HTR-8/SVneo (cell line): ENCODE data around the gene LDAH.
A peak's percentile ranks its signal among the peaks of the same experiment; 100 is the strongest.

ENCODE experiments used
- DNase-seq: peaks from one replicate; pipeline ENCODE4 v3.0.0; 2011; ENCODE audit warnings: low spot score, mixed read lengths; ENCODE audit not compliant: insufficient read length
- FAIRE-seq: peaks from 2 replicates; lab custom pipeline; 2011; peaks lifted over from hg19 to GRCh38; lab: Jason Lieb, UNC

The LDAH gene

DNA sequence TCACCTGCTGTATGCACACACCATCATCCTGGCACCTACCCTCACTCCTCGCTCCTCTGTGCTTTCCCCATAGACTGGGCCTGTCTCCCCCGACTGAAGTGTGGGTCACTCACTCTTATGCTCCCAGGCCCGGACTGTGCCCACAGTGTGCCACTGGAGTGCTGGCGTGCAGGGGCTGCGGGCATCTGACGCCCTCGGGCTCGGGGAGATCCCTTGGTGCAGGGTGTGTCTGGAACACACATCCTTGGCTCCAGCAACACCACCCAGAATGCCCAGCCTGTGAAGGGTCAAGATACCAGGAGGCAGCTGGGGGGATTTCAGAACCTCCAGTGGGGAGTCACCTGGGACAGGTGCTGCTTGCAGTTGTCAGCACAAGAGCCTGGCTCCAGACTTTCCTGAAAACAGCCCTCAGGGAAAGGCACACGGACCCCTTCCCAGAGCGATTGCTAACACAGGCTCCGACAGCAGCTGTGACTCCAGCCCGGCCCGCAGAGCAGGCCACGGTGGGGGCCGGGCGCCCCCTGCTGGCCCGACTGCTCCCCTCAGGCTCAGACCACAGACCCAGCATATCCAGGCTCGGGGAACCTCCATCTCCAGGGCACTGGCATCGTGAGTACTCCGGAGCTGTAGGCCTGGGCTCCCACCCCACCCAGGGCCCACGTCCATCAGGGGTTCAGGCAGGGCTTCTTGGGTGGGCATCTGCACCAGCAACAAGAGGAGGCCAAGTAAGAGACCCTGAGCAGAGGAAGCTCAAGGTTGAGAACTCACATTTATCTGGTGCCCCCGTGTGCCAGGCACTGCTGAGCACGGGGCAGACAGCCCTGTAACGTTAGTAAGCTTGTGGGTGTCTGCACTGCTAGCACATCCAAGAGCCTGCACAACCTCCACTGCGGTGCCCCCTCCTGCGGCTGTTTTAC is 180.6 kb downstream of the LDAH start:
- FAIRE-seq: peak; percentile 97

DNA sequence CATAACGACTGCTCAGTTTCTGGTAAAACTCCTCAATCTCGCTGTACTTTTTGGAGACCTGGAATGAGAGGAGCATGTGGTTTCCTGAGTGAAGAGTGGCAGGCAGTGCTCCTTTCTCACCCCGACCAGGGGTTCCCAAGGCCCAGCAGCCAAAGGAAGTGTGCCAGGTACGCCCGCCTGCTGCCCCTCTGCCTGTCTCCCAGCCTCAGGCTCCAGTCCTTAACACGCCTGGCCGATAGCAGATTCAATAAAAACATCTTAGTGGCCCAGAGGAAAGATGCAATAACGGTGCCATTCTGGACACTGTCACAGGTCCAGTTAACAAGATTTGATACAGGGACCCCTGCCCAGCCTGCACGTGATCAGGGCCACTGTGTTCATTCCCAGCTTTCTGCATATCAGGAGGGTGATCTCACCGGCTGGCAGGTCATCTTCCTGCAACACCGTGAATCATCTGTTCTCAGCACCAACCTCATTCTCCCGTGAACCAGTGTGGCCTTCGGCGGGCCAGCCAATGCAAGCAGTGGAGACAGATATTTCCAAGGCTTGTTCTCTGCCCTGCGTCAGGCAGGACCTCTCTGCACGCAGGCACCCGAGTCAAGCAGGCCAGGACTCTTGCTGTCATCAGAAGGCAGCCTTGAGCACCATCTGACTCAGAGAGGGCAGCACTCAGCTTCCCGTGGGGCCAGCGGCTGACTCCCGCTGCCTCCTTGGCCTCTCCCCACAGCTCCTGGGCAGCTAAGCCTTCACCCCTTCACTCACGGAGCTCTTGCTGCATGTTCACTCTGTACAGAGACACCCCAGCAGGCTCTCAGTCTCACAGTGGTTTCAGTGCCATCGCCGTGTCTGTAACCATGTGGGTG is 181.5 kb downstream of the LDAH start:
- DNase-seq (no peak), FAIRE-seq (peak; percentile 26)

More for the DNA sequence above, 180.6 kb downstream of the LDAH start:
- peak; percentile 94 for DNase-seq

DNA sequence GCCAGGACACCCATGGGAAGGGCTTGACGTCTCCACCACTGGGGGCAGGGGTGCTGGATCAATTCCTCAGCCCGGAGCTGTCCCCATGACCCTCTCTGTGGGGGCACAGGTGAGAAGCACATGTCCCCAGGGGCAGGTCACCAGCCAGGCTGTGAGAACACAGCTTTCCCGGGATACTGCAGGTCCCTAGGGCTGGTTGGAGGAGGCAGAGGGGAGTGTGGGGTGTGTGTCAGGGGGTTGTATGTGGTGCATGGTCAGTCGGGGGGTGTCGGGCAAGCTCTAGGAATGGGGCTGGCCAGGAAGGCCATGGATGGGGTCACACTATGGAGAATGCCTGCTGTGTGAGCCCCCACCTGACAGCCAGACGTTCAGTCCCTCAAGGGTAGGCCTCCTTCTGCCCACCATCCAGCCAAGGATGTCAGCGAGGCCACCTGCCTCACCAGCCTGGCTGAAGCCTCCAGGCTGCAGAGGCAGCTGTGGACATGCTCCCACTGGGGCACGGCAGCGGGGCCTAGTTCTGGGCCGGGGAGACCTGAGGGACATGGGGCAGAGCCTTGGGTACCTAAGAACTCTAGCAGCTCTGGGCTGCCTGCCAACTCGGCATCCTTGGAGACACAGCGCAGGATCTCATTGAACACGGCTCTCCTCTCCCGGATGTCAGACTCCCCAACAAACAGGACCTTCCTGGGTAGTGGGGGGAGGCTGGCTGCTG is 182.3 kb downstream of the LDAH start:
- DNase-seq (no peak), FAIRE-seq (no peak)

DNA sequence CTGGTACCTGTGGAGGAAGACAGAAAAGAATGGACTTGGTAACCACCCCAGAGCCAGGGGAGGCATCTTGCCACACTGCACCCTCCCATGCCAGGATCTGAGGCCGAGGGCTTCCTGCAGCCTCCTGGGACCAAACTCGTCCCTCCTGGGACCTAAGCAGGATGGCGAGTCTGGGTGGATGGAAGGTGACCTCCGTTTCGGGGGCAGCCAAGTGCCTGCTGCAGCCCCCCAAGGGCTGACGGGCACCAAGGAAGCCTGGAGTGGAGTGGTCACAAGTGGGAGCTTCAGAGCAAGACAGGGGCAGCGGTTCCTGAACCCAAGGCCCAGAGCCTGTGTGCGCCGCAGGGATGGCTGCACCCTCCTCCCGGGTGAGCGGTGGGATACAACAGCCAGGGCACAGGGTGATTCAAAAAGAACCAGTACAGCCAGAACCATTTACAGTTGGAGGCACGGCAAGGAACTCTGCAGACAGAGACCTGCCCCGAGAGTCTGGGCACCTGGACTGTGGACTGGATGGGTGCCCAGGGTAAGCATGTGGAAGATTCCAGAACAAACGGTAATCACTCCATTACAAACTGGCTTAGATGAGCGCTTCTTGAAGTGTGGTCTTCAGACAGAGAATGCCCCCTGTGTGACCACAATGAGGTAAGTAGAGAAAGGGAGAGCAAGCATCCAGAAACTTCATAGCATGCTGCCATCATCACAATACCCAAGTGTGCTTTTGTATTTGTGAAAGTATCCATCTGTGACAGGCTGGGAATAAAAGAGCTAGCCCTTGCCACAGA is 184.1 kb downstream of the LDAH start:
- DNase-seq (no peak), FAIRE-seq (no peak)

DNA sequence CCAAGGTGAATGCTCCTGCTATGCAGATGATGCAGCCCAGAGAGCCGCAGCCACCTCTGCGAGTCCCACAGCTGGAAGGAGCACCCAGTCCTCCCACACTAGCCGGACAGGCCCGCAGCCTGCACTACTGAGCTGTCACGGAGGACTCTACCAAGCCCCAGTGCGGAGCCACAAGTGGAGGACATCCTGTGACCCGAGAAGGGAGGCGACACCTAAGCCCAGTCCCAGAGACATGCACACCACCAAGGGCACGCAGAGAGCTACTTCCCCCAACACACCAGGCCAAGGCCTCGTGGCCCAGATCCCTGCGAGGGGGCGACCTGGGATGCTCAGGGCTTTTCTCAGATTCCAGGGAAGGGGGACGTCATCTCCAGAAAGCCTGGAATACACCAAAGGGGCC is 184.9 kb downstream of the LDAH start:
- peak; percentile 49 for FAIRE-seq
- no peak for DNase-seq

DNA sequence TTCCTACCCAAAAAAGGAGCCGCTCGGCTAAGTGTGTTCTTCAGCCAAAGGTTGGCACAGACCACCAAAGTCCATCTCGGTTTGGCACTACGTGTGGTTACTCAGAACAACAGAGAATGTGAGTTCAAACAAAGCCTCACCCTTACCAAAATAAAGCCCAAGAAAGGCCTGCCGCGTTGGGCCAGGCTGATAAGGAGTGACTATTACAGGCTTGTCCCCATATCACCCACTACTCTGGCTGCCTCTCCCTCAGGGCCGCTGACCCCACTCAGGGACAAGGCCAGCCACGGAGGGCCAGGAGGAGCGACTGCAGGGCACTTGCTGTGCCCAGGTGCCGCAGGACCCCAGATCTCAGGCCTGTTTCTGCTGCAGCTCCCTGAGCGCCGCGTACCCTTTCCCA is 185.8 kb downstream of the LDAH start:
- DNase-seq: no peak
- no peak for FAIRE-seq

DNA sequence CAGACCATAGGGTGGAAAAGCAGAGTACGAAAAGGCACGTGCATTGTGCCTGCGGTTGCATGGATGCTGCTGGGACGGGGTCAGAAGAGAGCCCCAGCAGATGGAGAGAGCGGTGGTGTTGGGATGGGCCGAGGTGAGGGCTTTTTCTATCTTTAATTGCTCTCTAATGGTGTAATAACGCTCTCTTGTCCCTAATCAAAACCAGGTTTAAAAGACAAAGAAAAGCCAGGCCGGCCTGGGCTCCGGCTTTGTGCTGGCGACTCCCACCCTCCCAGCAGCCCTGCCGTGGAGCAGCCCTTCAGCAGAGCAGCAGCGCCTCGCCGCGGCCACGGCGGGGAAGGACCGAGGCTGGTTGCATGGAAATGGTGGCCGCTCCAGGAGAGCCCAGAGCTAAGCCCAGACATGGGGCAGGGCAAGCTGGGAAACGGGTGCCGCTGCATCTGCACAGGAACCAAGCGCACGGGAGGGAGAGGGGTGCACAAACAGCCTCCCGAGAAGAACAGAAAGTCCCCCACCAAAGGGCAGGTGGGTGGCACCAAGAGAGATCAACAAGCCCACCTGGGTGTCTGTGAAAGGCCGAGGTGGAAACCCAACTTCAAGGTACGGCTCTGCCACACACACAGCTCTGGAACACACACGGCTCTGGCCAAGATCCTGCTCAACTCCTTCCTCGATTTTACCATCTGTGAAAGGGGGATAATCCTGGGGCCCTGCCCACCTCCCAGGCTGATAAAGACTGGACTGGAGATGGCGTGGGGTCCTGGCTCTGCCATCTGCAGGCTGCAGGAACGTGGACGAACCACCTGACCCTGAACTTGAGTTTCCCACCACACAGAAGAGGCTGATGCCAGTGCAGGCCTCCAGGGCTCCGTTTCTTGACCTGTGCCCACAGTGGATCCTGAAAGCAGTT is 187.0 kb downstream of the LDAH start:
- FAIRE-seq (peak; percentile 99), DNase-seq (peak; percentile 94)

DNA sequence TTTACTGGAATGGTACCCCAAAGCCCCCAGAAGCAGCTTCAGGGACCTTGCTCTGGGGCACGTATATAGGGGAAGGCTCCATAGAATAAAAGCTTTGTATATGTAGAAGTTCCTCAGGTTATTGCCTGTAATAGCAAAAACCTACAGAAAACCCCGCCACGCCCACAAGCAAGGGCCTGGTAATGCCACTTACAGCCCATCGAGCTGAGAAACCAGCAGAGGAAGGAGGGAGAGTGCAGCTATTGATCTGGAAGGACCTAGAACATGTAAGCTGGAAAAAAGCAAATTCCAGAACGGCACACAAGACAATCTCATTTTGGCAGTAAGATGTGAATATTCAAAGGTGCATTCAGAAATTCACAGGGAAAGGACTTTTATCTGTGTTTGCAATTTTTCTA is 187.8 kb downstream of the LDAH start:
- DNase-seq (no peak), FAIRE-seq (no peak)

DNA sequence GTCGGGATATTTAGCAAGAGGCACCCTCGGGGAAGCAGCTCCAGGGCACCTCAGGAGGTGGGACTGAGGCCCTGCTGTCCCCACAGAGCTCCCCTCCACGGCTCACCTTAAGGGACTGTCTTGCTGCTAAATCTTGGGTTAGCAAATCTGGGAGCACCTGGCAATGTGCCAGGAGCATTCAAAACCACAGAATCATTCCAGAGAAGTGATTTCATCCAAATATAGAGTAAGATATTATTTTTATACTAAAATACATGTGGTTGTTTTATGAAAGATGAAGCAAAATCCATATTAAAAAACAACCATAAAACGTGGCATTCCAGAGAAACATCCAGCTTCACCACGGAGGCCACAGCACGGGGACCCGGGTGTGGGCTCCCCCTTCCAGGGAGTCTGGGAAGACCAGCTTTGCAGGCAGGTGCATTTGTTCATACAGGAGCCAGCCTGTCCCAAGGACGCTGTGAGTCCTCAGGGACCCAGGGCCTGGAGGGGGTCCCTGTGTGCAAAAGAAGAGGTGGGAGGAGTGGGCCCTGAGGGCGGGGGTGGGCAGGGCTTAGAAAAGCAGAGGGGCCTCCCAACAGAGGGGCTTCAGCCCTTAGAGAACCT is 188.3 kb downstream of the LDAH start:
- DNase-seq (peak; percentile 57), FAIRE-seq (no peak)
